ENCODE measurements around the gene ZIC4.

ZIC4 gene

DNA sequence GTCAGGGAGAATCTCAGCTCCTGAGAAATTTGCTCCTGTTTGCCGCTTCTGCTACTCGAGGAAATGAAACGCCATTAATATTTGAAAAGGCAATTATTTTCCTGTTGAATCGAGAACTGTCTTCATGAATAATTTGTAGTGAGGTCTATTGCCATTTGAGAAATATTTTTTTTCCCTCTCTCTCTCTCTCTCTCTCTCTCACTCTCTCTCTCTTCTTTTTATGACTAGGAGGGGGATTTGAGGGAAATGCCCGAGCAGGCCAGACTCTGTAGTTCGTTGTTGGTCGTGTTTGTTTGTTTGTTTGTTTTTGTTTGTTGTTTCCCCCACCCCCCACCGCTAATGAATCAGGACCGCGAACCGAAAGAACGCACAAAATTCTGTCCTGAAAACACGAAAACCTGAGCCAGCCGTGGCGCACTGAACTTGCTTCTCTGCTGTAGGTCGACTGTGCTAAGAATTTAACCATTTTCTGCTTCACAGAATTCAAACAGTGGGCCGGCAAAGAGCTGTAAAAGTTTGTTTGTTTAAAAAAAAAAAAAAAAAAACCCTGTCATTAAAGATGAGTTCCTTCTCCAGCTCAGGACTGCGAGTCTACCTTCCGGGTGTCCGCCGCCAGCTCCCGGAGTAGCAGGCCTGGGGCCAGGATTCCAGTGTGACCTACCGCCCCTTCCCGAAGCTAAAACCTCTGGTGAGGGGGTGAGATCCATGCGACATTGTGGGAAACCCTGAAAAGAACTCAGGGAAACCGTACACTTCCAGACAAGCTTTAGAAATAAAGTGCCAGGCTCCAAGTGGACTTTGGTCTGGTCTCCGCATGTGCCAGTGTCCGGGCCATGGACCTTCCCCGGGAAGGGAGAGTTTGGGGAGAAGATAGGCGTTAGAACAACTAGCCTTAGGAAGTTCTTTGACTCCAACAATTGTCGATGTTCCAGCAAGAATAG lies 12.1 kb downstream of the ZIC4 start:
- 0 out of 2 replicates have a peak, but pooled peaks cover 3% of the 10 kb centered on the region for H3K9me3 ChIP-seq (ENCODE audit: insufficient read depth, low read length)
- no peaks in the 10 kb centered on the region for H3K4me1 ChIP-seq (ENCODE audit: low read length)
- no peak overlapping the region for H3K4me3 ChIP-seq (ENCODE audit: low read length)

DNA sequence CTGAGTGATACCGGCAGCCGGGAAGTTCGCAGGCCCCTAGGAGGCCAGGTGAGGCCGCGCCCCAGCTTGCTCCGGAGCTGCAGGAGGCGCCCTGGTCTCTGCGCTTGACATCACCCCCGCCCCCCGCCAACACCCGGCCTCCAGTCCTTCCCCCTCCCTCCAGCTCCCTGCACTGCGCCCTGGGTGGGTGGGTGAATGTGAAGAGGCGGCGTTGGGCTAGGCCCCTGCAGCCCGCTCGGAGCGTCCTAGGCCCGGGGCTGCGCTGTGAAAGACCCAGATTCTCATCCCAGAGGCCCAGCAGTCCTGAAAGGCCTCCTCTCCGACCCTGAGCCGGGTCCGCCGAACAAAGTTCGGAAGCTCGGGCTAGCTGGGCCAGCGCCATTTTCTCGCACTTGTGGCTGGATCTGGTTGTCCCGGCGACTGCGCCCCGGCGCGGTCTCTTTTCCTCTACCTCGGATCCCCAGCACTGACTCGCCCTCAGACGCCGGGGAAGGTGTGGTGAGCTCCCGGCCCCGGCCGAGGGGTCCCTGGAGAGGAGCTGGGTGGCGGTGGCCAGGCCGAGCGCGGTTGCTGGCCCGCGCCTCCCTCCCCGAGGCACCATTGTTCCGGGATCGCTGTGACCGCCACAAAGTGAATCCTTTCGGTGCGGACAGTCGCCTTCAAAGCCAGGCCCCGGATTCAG lies 12.9 kb downstream of the ZIC4 start:
- no peak overlapping the region for H2AFZ ChIP-seq (ENCODE audit: low read depth, low read length)

More for the DNA sequence above, 12.1 kb downstream of the ZIC4 start:
- no peaks in the 10 kb centered on the region for H3K79me2 ChIP-seq (ENCODE audit: low read length)
- H4K20me1 ChIP-seq (ENCODE audit: insufficient read depth, low read length): no peaks in the 10 kb centered on the region
- no peaks in the 10 kb centered on the region for H3K27me3 ChIP-seq (ENCODE audit: low read depth, low read length)
- H3K36me3 ChIP-seq (replicated peaks; ENCODE audit: low read depth, low read length): no peaks in the 10 kb centered on the region
- H3K4me2 ChIP-seq (ENCODE audit: low read length): no peak overlapping the region
- H3K27ac ChIP-seq (ENCODE audit: low read length): no peak overlapping the region
- TF ChIP-seq, protein P1, sequence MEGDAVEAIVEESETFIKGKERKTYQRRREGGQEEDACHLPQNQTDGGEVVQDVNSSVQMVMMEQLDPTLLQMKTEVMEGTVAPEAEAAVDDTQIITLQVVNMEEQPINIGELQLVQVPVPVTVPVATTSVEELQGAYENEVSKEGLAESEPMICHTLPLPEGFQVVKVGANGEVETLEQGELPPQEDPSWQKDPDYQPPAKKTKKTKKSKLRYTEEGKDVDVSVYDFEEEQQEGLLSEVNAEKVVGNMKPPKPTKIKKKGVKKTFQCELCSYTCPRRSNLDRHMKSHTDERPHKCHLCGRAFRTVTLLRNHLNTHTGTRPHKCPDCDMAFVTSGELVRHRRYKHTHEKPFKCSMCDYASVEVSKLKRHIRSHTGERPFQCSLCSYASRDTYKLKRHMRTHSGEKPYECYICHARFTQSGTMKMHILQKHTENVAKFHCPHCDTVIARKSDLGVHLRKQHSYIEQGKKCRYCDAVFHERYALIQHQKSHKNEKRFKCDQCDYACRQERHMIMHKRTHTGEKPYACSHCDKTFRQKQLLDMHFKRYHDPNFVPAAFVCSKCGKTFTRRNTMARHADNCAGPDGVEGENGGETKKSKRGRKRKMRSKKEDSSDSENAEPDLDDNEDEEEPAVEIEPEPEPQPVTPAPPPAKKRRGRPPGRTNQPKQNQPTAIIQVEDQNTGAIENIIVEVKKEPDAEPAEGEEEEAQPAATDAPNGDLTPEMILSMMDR (IDR thresholded peaks at IDR 0.05; ENCODE audit: low read depth, low read length): no peak
- no peak for TF ChIP-seq EZH2phosphoT487 (IDR thresholded peaks at IDR 0.05; ENCODE audit: low read depth)
- no peak overlapping the region for H3K9ac ChIP-seq (ENCODE audit: low read length)
- no peak overlapping the region for H2AFZ ChIP-seq (ENCODE audit: low read depth, low read length)

DNA sequence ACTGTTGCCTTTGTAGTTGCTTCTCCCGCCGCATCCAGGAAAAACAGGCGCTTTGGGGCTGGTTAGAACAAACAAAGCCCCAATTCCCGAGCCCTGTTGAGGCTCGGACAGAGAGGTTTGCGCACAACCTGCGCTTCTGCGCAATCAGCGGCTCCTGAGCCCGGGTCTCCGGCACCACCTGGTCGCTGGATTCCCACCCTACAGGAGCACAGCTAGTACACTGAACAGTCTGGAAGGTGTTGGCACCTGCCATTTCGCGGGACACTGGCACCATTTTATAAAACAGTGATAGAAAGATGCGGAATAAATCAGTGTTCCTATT lies 13.8 kb downstream of the ZIC4 start:
- Histone ChIP-seq H3K4me3 (ENCODE audit: low read length) (no peak overlapping the region), H4K20me1 (ENCODE audit: insufficient read depth, low read length) (no peaks in the 10 kb centered on the region), H3K9me3 (ENCODE audit: insufficient read depth, low read length) (0 out of 2 replicates have a peak, but pooled peaks cover 3% of the 10 kb centered on the region), H3K27ac (ENCODE audit: low read length) (no peak overlapping the region), H3K79me2 (ENCODE audit: low read length) (no peaks in the 10 kb centered on the region), H3K4me2 (ENCODE audit: low read length) (no peak overlapping the region), H3K9ac (ENCODE audit: low read length) (no peak overlapping the region), H3K4me1 (ENCODE audit: low read length) (no peaks in the 10 kb centered on the region), H3K36me3 (replicated peaks; ENCODE audit: low read depth, low read length) (no peaks in the 10 kb centered on the region), H2AFZ (ENCODE audit: low read depth, low read length) (no peak overlapping the region), H3K27me3 (ENCODE audit: low read depth, low read length) (no peaks in the 10 kb centered on the region)
- no peak for TF ChIP-seq EZH2phosphoT487 (IDR thresholded peaks at IDR 0.05; ENCODE audit: low read depth)
- TF ChIP-seq, protein P1 (IDR thresholded peaks at IDR 0.05; ENCODE audit: low read depth, low read length): no peak

More for the DNA sequence above, 12.9 kb downstream of the ZIC4 start:
- Histone ChIP-seq H3K79me2 (ENCODE audit: low read length) (no peaks in the 10 kb centered on the region), H3K9me3 (ENCODE audit: insufficient read depth, low read length) (0 out of 2 replicates have a peak, but pooled peaks cover 3% of the 10 kb centered on the region), H3K4me3 (ENCODE audit: low read length) (no peak overlapping the region), H3K4me2 (ENCODE audit: low read length) (no peak overlapping the region), H3K27ac (ENCODE audit: low read length) (no peak overlapping the region), H3K27me3 (ENCODE audit: low read depth, low read length) (no peaks in the 10 kb centered on the region), H3K4me1 (ENCODE audit: low read length) (no peaks in the 10 kb centered on the region), H4K20me1 (ENCODE audit: insufficient read depth, low read length) (no peaks in the 10 kb centered on the region), H3K9ac (ENCODE audit: low read length) (no peak overlapping the region), H3K36me3 (replicated peaks; ENCODE audit: low read depth, low read length) (no peaks in the 10 kb centered on the region)
- TF ChIP-seq, protein P1 (IDR thresholded peaks at IDR 0.05; ENCODE audit: low read depth, low read length): no peak
- TF ChIP-seq EZH2phosphoT487 (IDR thresholded peaks at IDR 0.05; ENCODE audit: low read depth): no peak

Data from OCI-LY3 (cell line).